ENCODE measurements around the gene TPD52L1. TPM values are rescaled to one million over a fixed set of nuclear protein-coding genes. Genes with fewer than 3 reads are reported as not detected.

Gene TPD52L1
- total RNA-seq: 3.8 and 5.3 TPM in 2 replicates

GRCh38 chr6:125153391-125154117, at the start of gene TPD52L1:
TSS of gene TPD52L1 (plus strand) at chr6:125153773. CDS start at chr6:125153952, 179 bp downstream.

GRCh38 chr6:125301435-125302391, 148.1 kb downstream of the TPD52L1 start, which contains the start of gene HDDC2:
TSS of gene HDDC2 (minus strand) at chr6:125301967. CDS start at chr6:125301932, 35 bp downstream.

Other genes starting within 250 kb of the TPD52L1 start
- 7.4 and 39.1 TPM in 2 replicates for gene RNF217, start 191.3 kb upstream of the TPD52L1 start, total RNA-seq
- 8.6 and 10.1 TPM in 2 replicates for gene HDDC2, start 148.2 kb downstream of the TPD52L1 start, total RNA-seq

Data from bladder microvascular endothelial cell (primary cell).